Activated T-cell treated with anti-CD3 and anti-CD28 coated beads, Interleukin-2, amount 50 U/mL, for 24 hours (primary cell): ENCODE data around the gene LIPI.
"Not testable (repeated sequence)": the region's sequence is repeated elsewhere in the genome, so short reads cannot be mapped to it uniquely, and the experiment has no call there.

Experiments
- DNase-seq: peaks from one replicate; pipeline ENCODE4 v3.0.0-alpha.2; 2020
- H3K27ac Mint-ChIP-seq: 2 replicates; pipeline ENCODE4 v1.8.0; 2020; ENCODE audit warnings: mild to moderate bottlenecking, mixed read lengths
- H3K27me3 Mint-ChIP-seq: 2 replicates; pipeline ENCODE4 v1.8.0; 2020; ENCODE audit warnings: mixed read lengths
- H3K36me3 Mint-ChIP-seq: 2 replicates; pipeline ENCODE4 v1.8.0; 2020; ENCODE audit warnings: low read depth, mixed read lengths
- H3K4me1 Mint-ChIP-seq: 2 replicates; pipeline ENCODE4 v1.8.0; 2020; ENCODE audit warnings: low read depth, mixed read lengths
- H3K4me3 Mint-ChIP-seq: 2 replicates; pipeline ENCODE4 v1.8.0; 2020; ENCODE audit warnings: mild to moderate bottlenecking, moderate library complexity, mixed read lengths
- H3K9me3 Mint-ChIP-seq: 2 replicates; pipeline ENCODE4 v1.8.0; 2020; ENCODE audit warnings: mixed read lengths

The LIPI gene

DNA sequence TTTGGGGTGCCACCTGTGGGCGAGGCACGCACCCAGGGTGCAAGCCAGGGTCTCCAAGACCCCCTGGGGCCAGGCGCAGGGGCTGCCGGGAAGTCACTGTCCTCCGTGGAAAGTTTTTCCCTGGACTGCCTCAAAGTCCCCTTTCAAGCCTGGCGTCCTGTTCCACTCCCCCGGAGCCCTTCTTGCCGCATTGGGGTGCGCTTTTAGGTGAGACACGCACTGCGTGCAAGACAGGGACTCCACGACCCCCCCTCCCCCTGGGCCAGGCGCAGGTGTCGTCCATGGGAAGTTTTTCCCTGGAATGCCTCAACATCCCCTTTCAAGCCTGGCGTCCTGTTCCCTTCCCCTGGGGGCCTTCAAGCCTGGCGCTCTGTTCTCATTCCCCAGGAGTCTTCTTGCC is 137.1 kb downstream of the LIPI start:
- Mint-ChIP-seq H3K4me1 (peaks cover 1% of the 10 kb centered on the region), H3K4me3 (no peak overlapping the region), H3K9me3 (peaks cover 15% of the 10 kb centered on the region), H3K27me3 (no peaks in the 10 kb centered on the region), H3K36me3 (no peaks in the 10 kb centered on the region), H3K27ac (no peak overlapping the region)
- DNase-seq: no peak

DNA sequence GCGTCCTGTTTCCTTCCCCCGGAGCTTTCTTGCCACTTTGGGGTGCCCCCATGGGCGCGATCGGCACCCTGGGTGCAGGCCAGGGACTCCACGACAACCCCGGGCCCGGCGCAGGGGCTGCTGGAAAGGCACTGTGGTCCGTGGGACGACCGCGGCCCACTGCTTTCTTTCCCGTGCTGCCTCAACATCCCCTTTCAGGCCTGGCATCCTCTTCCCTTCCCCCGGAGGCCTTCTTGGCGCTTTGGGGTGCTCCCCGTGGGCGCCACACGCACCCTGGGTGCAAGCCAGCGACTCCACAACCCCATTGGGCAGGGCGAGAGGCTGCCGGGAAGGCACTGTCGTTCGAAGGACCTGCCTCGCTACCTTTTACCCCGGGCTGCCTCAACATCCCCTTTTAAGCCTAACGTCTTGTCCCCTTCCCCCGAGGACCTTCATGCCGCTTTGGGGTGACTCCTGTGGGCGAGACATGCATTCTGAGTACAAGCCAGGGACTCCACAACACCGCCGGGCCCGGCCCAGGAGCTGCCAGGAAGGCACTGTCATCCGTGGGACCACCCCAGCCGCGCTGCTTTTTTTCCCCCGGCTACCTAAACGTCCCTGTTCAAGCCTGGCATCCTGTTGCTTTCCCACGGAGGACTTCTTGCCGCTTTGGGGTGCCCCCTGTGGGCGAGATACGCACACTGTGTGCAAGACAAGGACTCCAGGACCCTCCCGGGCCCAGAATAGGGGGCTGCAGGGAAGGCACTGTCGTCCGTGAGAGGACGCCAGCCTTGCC is 137.8 kb downstream of the LIPI start:
- DNase-seq: no peak
- Mint-ChIP-seq H3K36me3 (no peaks in the 10 kb centered on the region), H3K4me1 (peaks cover 1% of the 10 kb centered on the region), H3K27ac (no peak overlapping the region), H3K9me3 (peaks cover 8% of the 10 kb centered on the region), H3K4me3 (no peak overlapping the region), H3K27me3 (no peaks in the 10 kb centered on the region)

DNA sequence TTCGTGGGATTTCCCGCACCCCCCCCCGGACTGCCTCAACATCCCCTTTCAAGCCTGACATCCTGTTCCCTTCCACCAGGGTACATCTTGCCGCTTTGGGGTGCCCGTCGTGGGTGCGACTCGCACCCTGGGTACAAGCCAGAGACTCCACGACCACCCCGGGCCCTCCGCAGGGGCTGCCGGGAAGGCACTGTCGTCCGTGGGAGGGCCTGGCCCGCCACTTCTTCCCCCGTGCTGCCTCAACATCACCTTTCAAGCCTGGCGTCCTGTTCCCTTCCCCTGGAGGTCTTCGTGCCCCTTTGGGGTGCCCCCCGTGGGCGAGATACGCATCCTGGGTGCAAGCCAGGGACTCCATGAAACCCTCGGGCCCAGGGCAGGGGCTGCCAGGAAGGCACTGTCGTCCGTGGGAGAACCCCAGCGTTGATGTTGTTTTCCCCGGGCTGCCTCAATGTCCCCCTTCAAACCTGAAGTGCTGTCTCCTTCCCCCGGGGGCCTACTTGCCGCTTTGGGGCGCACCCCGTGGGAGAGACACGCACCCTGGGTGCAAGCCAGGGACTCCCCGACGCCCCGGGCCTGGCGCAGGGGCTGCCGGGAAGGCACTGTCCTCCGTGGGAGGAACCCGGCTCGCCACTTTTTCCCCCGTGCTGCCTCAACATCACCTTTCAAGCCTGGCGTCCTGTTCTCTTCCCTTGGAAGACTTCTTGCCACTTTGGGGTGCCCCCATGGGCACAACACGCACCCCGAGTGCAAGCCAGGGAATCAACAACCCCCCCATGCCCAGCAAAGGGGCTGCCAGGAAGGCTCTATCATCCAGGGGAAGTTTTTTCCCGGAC is 138.6 kb downstream of the LIPI start:
- no peak overlapping the region for H3K27ac Mint-ChIP-seq
- no peak for DNase-seq
- H3K27me3 Mint-ChIP-seq: no peaks in the 10 kb centered on the region
- H3K9me3 Mint-ChIP-seq: peaks cover 5% of the 10 kb centered on the region
- H3K4me1 Mint-ChIP-seq: peaks cover 1% of the 10 kb centered on the region
- H3K4me3 Mint-ChIP-seq: no peak overlapping the region
- H3K36me3 Mint-ChIP-seq: no peaks in the 10 kb centered on the region

DNA sequence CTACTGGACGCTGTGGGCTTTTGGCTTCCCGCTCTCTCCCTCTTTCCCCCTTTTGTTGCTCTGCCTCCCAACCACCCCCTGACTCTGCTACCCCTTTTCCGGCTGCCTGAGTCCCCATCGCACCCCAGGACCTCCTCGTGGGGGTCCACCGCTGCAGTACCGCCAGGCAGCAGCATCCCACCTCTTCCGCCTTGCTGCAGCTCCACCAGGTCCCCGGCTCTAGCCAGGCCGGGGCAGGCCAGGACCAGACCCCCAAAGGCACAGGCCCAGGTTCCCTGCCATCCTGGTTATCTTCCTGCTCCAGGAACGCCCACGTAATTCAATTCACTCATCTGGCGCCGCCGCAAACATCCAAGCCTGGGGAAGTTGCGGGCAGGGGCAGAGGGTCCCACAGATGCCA is 139.8 kb downstream of the LIPI start:
- Mint-ChIP-seq H3K9me3 (no peaks in the 10 kb centered on the region), H3K4me1 (no peaks in the 10 kb centered on the region), H3K4me3 (no peak overlapping the region), H3K27ac (no peak overlapping the region), H3K36me3 (no peaks in the 10 kb centered on the region), H3K27me3 (no peaks in the 10 kb centered on the region)
- no peak for DNase-seq

DNA sequence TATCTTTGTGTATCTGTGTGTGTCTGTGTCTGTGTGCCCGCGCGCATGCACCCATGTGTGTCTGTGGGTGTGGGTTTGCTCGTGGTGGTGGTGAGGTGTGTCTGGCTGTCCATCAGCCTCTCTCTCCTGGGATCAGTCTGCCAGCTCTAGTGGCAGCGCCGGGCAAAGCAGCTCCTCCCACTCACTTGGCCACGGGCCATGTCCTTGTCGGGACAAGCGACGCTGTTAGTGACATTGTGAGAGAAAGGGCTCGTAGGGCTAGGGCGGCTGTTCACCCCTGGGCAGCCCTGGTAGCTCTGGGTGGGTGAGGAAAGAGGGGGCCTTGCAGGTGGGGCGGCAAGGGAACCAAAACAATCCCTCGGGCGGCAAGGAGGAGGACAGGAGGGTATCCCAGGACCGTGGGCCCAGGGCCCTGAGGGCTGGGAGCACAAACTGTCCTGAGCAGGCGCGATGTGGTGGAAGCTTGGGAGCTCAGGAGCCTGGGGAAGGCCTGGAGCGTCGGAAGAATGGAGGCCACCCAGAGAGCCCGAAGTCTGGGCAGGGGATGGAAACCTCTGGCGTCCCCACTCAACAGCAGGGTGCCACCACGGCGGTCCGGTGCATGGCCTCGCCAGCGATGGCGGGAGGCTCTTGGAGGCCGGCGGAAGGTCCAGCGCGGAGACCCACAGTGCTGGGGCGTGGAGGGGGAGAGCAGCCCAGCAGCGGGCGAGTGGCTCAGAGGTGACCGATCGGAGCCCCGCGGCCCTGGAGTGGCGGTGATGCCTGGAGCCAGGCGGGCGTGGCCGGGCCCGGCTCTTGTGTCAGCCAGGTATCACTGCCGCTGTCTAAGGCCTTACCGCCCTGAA is 140.5 kb downstream of the LIPI start:
- Mint-ChIP-seq H3K4me1 (no peaks in the 10 kb centered on the region), H3K4me3 (no peak overlapping the region), H3K27me3 (no peaks in the 10 kb centered on the region), H3K36me3 (no peaks in the 10 kb centered on the region), H3K27ac (no peak overlapping the region), H3K9me3 (no peaks in the 10 kb centered on the region)
- DNase-seq: no peak

DNA sequence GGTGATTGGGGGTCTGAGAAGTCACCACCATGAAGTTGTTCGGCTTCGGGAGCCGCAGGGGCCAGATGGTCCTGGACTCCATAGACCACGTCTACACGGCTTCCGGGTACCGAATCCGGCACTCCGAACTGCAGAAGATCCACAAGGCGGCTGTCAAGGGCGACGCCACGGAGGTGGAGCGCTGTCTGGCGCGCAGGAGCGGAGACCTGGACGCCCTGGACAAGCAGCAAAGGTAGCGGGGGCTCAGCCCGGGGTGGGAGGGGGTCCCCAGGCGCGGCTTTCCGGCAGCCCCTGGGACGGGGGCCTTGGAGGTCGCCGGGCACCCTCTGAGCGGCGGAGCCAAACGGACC is 146.5 kb downstream of the LIPI start:
- H3K4me3 Mint-ChIP-seq: no peak overlapping the region
- no peak overlapping the region for H3K27ac Mint-ChIP-seq
- H3K4me1 Mint-ChIP-seq: no peaks in the 10 kb centered on the region

DNA sequence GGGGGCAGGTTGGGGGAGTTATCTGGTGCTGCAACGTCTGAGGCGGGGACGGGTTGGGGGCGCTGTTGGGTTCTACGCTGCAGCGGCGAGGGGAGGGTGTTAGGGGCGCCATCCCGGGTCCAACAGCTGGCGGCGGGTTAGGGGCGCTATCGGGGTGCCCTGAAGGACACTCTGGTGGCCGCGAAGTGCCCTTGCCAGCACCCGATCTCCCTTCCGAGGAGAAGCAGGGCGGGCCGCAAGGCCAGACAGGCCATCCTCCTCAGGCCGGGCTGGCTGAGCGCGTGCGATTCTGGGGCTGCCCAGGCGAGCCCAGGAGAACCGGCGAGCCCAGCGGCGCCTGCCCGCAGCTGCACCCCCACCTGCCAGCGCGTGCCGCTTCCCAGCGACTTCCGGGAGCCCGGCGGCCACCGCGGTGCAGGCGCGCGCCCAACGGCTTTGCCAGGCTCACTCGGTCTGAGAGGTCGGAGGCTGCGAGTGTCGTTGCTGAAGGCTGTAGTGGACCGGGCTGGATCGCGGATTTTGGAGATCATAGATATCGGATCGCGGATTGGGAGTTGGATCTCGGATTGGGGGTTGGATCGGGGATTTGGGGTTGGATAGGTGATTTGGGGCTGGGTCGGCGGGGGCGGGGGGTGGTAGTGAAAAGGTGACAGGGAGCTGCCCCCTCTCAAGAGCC is 147.0 kb downstream of the LIPI start:
- H3K27me3 Mint-ChIP-seq, DNase-seq, H3K36me3 Mint-ChIP-seq, H3K4me3 Mint-ChIP-seq, H3K27ac Mint-ChIP-seq, H3K4me1 Mint-ChIP-seq, H3K9me3 Mint-ChIP-seq: not testable (repeated sequence)

More for the DNA sequence above, 146.5 kb downstream of the LIPI start:
- DNase-seq: no peak
- Mint-ChIP-seq H3K36me3 (peaks cover 7% of the 10 kb centered on the region), H3K27me3 (no peaks in the 10 kb centered on the region), H3K9me3 (no peaks in the 10 kb centered on the region)

DNA sequence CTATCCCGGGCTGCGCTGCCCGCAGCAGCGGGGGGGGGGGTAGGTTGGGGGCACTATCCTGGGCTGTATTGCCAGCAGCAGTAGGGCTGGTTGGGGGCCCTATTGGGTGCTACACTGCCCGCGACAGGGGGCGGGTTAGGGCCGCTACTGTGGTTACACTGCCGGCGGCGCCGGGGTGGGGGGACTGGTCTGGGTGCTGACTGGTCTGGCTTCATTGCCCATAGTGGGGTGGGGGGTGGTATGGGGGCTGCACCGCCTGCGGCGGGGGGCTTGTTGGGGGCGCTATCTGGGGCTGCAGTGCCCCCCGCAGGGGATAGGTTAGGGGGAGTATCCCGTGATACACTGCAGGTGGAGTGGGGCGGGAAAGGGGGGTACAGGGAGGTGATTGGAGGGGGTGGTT is 148.1 kb downstream of the LIPI start:
- H3K4me1 Mint-ChIP-seq, H3K4me3 Mint-ChIP-seq, DNase-seq, H3K36me3 Mint-ChIP-seq, H3K27me3 Mint-ChIP-seq, H3K9me3 Mint-ChIP-seq, H3K27ac Mint-ChIP-seq: not testable (repeated sequence)

DNA sequence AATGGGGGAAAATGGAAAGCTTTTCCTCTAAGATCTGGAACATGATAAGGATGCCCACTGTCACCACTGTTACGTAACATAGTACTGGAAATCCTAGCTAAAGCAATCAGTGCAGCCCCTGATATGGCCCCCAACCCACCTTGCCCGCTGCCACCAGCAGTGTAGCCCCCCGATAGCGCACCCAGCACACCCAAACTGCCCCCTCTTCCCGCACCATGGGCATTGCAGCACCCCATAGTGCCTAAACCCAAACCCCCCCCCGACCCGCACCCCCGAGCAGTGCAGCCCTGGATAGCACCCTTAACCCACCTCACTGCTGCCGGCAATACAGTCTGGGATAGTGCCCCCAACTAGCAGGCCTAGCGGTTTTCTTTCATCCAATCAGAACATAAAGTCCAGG is 148.9 kb downstream of the LIPI start:
- H3K36me3 Mint-ChIP-seq, H3K9me3 Mint-ChIP-seq, H3K27me3 Mint-ChIP-seq, H3K27ac Mint-ChIP-seq, H3K4me3 Mint-ChIP-seq, H3K4me1 Mint-ChIP-seq, DNase-seq: not testable (repeated sequence)

DNA sequence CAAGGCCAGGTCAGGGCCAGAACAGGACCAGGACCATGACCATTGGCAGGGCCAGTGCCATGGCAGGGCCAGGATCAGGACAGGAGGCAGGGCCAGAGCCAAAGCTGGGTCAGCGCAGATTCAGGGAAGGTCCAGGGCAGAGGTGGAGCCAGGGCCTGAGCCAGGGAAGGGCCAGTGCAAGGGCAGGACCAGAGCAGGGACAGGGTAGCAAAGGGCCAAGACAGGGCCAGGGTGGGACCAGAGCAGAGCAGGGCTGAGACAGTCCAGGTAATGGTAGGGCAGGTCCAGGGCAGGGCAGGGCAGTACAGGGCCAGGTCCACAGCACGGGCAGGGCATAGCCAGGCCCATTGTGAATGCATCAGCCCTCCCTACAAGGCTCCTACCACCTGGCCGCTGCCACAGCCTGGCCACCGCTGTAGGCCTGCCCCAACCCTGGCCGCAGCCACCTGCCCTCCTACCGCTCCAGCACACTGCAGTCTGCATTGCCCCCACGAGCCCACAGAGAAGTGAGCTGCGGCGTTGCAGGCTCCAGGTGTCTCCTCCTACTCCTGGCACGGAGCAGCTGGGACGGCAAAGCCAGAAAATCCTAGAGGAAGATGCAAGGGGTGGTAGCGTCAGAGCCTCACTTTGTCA is 151.6 kb downstream of the LIPI start:
- H3K27ac Mint-ChIP-seq, H3K36me3 Mint-ChIP-seq, H3K27me3 Mint-ChIP-seq, H3K4me1 Mint-ChIP-seq, H3K4me3 Mint-ChIP-seq, H3K9me3 Mint-ChIP-seq, DNase-seq: not testable (repeated sequence)
